Progenitor cell of endocrine pancreas (in vitro differentiated cells): ENCODE measurements around the gene GRHPR. TPM values are rescaled to one million over a fixed set of nuclear protein-coding genes. Genes with fewer than 3 reads are reported as not detected.

Experiments
- DNase-seq: peaks from one replicate; pipeline ENCODE4 v3.0.0; 2021; ENCODE audit warnings: low spot score; ENCODE audit not compliant: unreplicated experiment
- H3K27ac Mint-ChIP-seq: 2 replicates; pipeline ENCODE4 v1.8.0; 2021; ENCODE audit warnings: mild to moderate bottlenecking, moderate library complexity, mixed read lengths
- H3K27me3 Mint-ChIP-seq: 2 replicates; pipeline ENCODE4 v1.8.0; 2021; ENCODE audit warnings: mixed read lengths
- H3K36me3 Mint-ChIP-seq: 2 replicates; pipeline ENCODE4 v1.8.0; 2022; ENCODE audit warnings: mixed read lengths; ENCODE audit not compliant: insufficient read depth
- H3K4me1 Mint-ChIP-seq: 2 replicates; pipeline ENCODE4 v1.8.0; 2021; ENCODE audit warnings: low read depth, mixed read lengths
- H3K4me3 Mint-ChIP-seq: 2 replicates; pipeline ENCODE4 v1.8.0; 2021; ENCODE audit warnings: low read depth, mild to moderate bottlenecking, moderate library complexity, mixed read lengths
- H3K9me3 Mint-ChIP-seq: 2 replicates; pipeline ENCODE4 v1.8.0; 2021; ENCODE audit warnings: low read depth, mixed read lengths
- CTCF ChIP-seq: fragments of 200-600 bp; sonication (generic); IDR thresholded peaks from one replicate; pipeline ENCODE4 v1.5.0; 2021; ENCODE audit warnings: antibody characterized with exemption, mild to moderate bottlenecking; ENCODE audit not compliant: unreplicated experiment
- total RNA-seq: library from RNA; stranded (reverse); gene quantifications from 2 replicates; pipeline ENCODE4 v1.2.1, GENCODE V29; 2021

GRHPR gene
- total RNA-seq, 1 donor from 2014 or later = 98.0 TPM

DNA sequence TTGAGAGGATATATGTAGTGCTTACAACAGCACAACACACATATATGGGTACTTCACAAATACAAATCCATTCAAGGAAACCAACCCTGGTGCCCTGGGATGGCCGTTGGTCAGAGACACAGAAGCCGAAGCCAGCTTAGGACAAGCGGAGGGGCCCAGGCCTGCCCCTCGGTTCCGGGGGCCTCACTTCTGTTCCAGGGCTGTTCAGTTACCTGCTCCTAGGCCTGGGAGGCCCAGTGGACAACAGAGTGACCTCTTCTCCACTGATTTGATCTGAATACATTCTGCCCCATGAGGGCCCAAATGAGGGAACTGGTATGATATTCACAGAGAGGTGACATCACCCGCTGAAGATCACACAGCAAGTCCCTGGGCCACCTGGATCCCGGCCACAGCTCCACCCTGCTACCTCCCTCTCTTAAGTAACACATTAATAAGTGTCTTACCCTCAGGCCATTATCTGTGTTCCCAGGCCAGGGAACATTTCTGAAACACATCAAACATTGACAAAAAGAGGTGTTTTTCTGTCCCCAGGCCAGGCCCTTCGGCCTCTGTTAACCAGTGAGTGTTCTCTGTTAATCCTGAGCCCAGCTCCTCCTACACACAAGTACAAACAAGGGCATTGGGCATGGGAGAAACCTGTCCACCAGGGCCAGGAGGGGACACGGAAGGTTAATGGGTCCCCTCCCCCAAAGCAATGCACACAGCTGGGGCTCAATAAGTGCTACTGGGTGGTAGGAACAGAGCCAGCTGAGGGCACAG lies 4.5 kb upstream of the GRHPR start:
- H3K36me3 Mint-ChIP-seq = no peaks in the 10 kb centered on the region
- H3K27me3 Mint-ChIP-seq = peaks cover 8% of the 10 kb centered on the region
- DNase-seq = no peak

GRCh38 chr9:37419204-37419603 lies 3.3 kb upstream of the GRHPR start:
- H3K36me3 Mint-ChIP-seq = no peaks in the 10 kb centered on the region
- peaks cover 4% of the 10 kb centered on the region for H3K27me3 Mint-ChIP-seq

More for the DNA sequence above, 4.5 kb upstream of the GRHPR start:
- H3K4me3 Mint-ChIP-seq = no peak overlapping the region
- H3K4me1 Mint-ChIP-seq = peaks cover 12% of the 10 kb centered on the region
- H3K9me3 Mint-ChIP-seq = no peaks in the 10 kb centered on the region
- H3K27ac Mint-ChIP-seq = no peak overlapping the region
- no peak for TF ChIP-seq CTCF

GRCh38 chr9:37420271-37421215 lies 2.0 kb upstream of the GRHPR start:
- H3K27ac Mint-ChIP-seq = no peak overlapping the region
- H3K27me3 Mint-ChIP-seq = no peaks in the 10 kb centered on the region
- no peaks in the 10 kb centered on the region for H3K36me3 Mint-ChIP-seq
- no peaks in the 10 kb centered on the region for H3K9me3 Mint-ChIP-seq
- no peak overlapping the region for H3K4me3 Mint-ChIP-seq
- H3K4me1 Mint-ChIP-seq = peaks cover 14% of the 10 kb centered on the region
- DNase-seq = no peak
- no peak for TF ChIP-seq CTCF

More at GRCh38 chr9:37419204-37419603, 3.3 kb upstream of the GRHPR start:
- DNase-seq = no peak
- TF ChIP-seq CTCF = no peak
- peaks cover 19% of the 10 kb centered on the region for H3K4me1 Mint-ChIP-seq
- no peak overlapping the region for H3K4me3 Mint-ChIP-seq
- H3K27ac Mint-ChIP-seq = no peak overlapping the region
- no peaks in the 10 kb centered on the region for H3K9me3 Mint-ChIP-seq

GRCh38 chr9:37421914-37422288 lies 595 bp upstream of the GRHPR start:
- no peaks in the 10 kb centered on the region for H3K27me3 Mint-ChIP-seq
- TF ChIP-seq CTCF = no peak
- no peaks in the 10 kb centered on the region for H3K9me3 Mint-ChIP-seq
- peaks cover 14% of the 10 kb centered on the region for H3K4me1 Mint-ChIP-seq
- peak overlapping the region; percentile 99 for H3K27ac Mint-ChIP-seq
- H3K4me3 Mint-ChIP-seq = peak overlapping the region; percentile 92
- no peak for DNase-seq
- peaks cover 5% of the 10 kb centered on the region for H3K36me3 Mint-ChIP-seq

DNA sequence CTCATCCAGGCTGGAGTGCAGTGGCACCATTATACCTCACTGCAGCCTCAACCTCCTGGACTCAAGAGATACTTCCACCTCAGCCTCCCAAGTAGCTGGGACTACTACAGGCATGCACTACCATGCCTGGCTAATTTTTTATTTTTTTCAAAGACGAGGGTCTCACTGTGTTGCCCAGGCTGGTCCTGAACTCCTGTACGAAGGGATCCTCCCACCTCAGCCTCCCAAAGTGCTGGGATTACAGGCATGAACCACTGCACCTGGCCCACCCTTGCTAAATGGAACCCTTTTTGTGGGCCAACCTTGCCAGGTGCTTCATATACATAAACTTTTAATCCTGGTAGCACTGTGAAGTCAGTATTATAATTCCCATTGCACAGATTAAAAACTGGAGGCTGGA lies 1.0 kb downstream of the GRHPR start:
- Mint-ChIP-seq H3K36me3 (peaks cover 8% of the 10 kb centered on the region), H3K27me3 (no peaks in the 10 kb centered on the region), H3K9me3 (no peaks in the 10 kb centered on the region), H3K4me3 (peak overlapping the region; percentile 92), H3K4me1 (peaks cover 14% of the 10 kb centered on the region), H3K27ac (peak overlapping the region; percentile 99)
- no peak for TF ChIP-seq CTCF
- no peak for DNase-seq
